ENCODE results near the gene ZNF688. TPM values are rescaled to one million over a fixed set of nuclear protein-coding genes. Genes with fewer than 3 reads are reported as not detected.

ZNF688 gene
- total and polyA plus RNA-seq, 2 of the 8 experiments (the other 6 are each of a cell fraction or from before 2014, with no cell fraction given): 2.7 to 3.5 TPM

- no peak overlapping the region for H3K56ac ChIP-seq (replicated peaks; ENCODE audit: insufficient read length, low read depth, low read length)
- no peak overlapping the region for H2BK20ac ChIP-seq (ENCODE audit: low read length)
- no peak overlapping the region for H3K18ac ChIP-seq (ENCODE audit: extremely low read depth, low read length)
- ChIA-PET POLR2A (ENCODE audit: partially characterized antibody) (interaction anchor here (0.8 to 6.7 kb wide), 9 partner anchors 8 to 201 kb away, joined by 3 to 85 read pairs (median 4); partner anchors contain the start of genes ZNF688, ZNF689 and ZNF785), CTCF (ENCODE audit: partially characterized antibody) (interaction anchor here (0.6 to 7.6 kb wide), 10 partner anchors 11 to 492 kb away, joined by 3 to 42 read pairs (median 4); partner anchors contain the start of gene DCTPP1)
- no peak overlapping the region for H2BK15ac ChIP-seq (ENCODE audit: low read length)
- H2AK5ac ChIP-seq (ENCODE audit: low read depth, low read length): no peak overlapping the region
- no peak overlapping the region for H4K8ac ChIP-seq (ENCODE audit: extremely low read depth, insufficient read depth, low read length)
- no peak overlapping the region for H3K14ac ChIP-seq (ENCODE audit: insufficient read length)
- WGBS, 2 experiments (ENCODE audit: extremely low coverage in 1 of 2, insufficient coverage in 1 of 2, insufficient read length in 1 of 2, insufficient replicate concordance in 2 of 2, low coverage in 1 of 2, low lambda C conversion rate in 2 of 2, missing lambda C conversion rate in 1 of 2): 81% methylated on average over 4 of the region's 4 CpGs; no CpG with 5 or more reads in 1 of the 2 experiments
- H2AFZ ChIP-seq (ENCODE audit: low read length): no peak overlapping the region
- H4K5ac ChIP-seq (ENCODE audit: insufficient read length, low read depth, low read length): no peak overlapping the region
- peaks cover 0 to 2% of the 10 kb centered on the region in 2 experiments for H4K20me1 ChIP-seq (replicated peaks in 1 of 2; ENCODE audit: control insufficient read depth in 1 of 2, insufficient read depth in 2 of 2, low read length in 2 of 2)
- DNase-seq (ENCODE audit: low read depth in 1 of 2, low spot score in 2 of 2) (no peak), FAIRE-seq (no peak)
- H3K23me2 ChIP-seq (ENCODE audit: low read depth, low read length): no peaks in the 10 kb centered on the region
- peaks cover 4 to 31% (median 23%) of the 10 kb centered on the region in 4 experiments; a peak in 7 of 8 replicates for H3K36me3 ChIP-seq (ENCODE audit: control insufficient read depth in 2 of 4, insufficient read depth in 4 of 4, low read length in 3 of 4)
- no peaks in the 10 kb centered on the region for H3K4me1 ChIP-seq (replicated peaks in 1 of 4; ENCODE audit: control insufficient read depth in 3 of 4, insufficient read depth in 4 of 4, low read length in 3 of 4)
- H3K27me3 ChIP-seq (replicated peaks in 1 of 4; ENCODE audit: control insufficient read depth in 3 of 4, extremely low read depth in 1 of 4, insufficient read depth in 3 of 4, low read length in 3 of 4): no peaks in the 10 kb centered on the region
- H3K4ac ChIP-seq (replicated peaks; ENCODE audit: insufficient read length, low read depth, low read length): no peak overlapping the region
- no peak overlapping the region for H2BK12ac ChIP-seq (ENCODE audit: low read depth, low read length)
- H3K9ac ChIP-seq (replicated peaks in 1 of 4; ENCODE audit: extremely low read depth in 1 of 4, low read depth in 3 of 4, low read length in 3 of 4): no peak overlapping the region
- no peak overlapping the region for H4K91ac ChIP-seq (replicated peaks; ENCODE audit: insufficient read length, low read length)
- no peaks in the 10 kb centered on the region for H3K79me2 ChIP-seq (ENCODE audit: control insufficient read depth in 1 of 2, insufficient read depth in 2 of 2, low read length in 2 of 2)
- H3K27ac ChIP-seq (ENCODE audit: low read depth, low read length): no peak overlapping the region
- no peaks in the 10 kb centered on the region for H3K9me3 ChIP-seq (ENCODE audit: insufficient read depth in 2 of 2, low read depth in 1 of 2, low read length in 1 of 2)
- H3K23ac ChIP-seq (ENCODE audit: insufficient read length): no peak overlapping the region
- no peak overlapping the region for H3K4me2 ChIP-seq (ENCODE audit: insufficient read depth in 1 of 2, low read depth in 2 of 2, low read length in 2 of 2)
- no peak for TF ChIP-seq CBX8 (IDR thresholded peaks at IDR 0.05; ENCODE audit: borderline replicate concordance, low read depth, low read length)
- no peak for TF ChIP-seq CBX5 (IDR thresholded peaks at IDR 0.05; ENCODE audit: low read depth, low read length)
- no peak overlapping the region for H2BK120ac ChIP-seq (replicated peaks; ENCODE audit: low read depth, low read length)
- no peak overlapping the region for H2BK5ac ChIP-seq (ENCODE audit: low read depth, low read length)
- H3K4me3 ChIP-seq (ENCODE audit: extremely low read depth in 1 of 4, insufficient read depth in 2 of 4, low read depth in 3 of 4, low read length in 4 of 4): no peak overlapping the region
- no peaks in the 10 kb centered on the region; the same call in 1 of the 2 replicates for H3K79me1 ChIP-seq (ENCODE audit: low read depth, low read length)
Measured at GRCh38 chr16:30602616-30603277, 31.2 kb upstream of the ZNF688 start.

Data from H1 (cell line).